ENCODE data around the gene FANCB. TPM values are rescaled to one million over a fixed set of nuclear protein-coding genes. Genes with fewer than 3 reads are reported as not detected.
A peak's percentile ranks its signal among the peaks of the same experiment; 100 is the strongest.

Gene FANCB
- 0.98 and 4.3 TPM in 2 replicates for total RNA-seq (2014; rRNA removed; shearing (Covaris generic); ENCODE audit: low replicate concordance)

DNA sequence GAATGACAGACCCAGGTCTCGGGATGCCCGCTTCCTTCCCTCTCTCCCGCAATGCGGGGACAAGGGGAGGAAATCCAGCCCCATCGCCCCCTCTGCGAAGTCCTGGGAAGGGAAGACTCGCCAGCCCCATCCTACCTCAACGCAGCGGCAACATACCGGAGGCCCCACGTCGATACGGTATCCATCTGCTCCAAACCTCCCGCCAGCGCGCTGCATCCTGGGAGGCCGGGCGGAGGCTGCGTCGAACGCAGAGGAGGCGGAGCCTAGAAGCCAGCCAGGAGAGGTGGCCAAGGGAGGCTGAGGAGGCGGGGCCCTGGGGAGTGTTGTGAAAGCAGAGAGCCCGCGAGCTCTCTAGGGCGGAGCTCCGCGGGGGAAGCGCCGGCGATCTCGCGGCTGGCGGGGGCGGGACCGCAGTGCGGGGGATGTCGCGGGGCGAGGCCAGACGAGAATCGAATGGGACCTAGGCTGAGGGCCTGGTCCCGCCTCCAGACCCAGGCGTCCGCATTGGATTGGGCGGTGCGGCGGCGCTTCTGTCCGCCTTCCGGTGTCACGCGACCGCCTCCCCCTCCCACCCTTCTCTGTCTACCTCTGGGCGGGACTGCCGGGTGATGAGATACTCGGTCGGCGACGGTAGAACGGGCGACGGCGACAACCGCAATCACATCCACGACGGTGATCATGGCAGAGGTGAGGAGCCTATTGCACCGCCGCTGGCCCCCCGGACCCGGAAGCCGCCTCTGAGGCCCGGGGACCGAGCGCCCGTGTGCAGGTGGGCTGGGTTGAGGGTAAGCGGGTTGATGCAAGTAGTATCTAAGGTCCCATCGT, at the start of gene FANCB, which contains the start of gene MOSPD2:
Gene FANCB, minus strand, starts transcription at position 219 of the 825 bp plus-strand sequence. CDS start 7,559 bp downstream, outside the sequence.
Gene MOSPD2, plus strand, starts transcription at position 571 of the 825 bp plus-strand sequence. Its CDS starts 108 bp downstream, at position 679.
- DNase-seq (ENCODE audit: low read depth), result peak; percentile 91
- in situ Hi-C loops (cut with HindIII; ENCODE audit: low pct_unique_long_range_greater_than_20kb, low sequenced_read_pairs), result no loop called here

- in situ Hi-C loops (cut with HindIII; ENCODE audit: low pct_unique_long_range_greater_than_20kb, low sequenced_read_pairs), result no loop called here
- no peak for DNase-seq (ENCODE audit: low read depth)
These were observed 49.6 kb upstream of the FANCB start for GRCh38 chrX:14922437-14922836.

DNA sequence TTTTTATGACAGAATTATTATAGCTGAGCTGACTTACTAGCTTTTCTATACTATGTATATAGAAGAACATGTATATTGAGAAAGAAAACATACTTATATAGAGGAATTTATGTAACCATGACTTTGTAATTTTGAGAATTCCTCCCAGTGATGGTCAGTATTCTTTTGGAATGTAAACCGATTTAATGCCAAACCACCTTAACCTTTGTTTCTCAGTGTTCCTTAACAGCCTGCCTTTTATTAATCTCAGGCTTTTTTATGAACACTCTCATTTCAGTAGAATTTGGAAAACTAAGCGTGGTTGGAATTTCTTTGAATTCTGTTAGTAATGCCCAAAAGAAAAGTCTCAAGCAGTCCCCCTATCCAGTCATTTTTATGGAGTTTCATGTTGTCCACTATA, 47.3 kb upstream of the FANCB start:
- in situ Hi-C loops (cut with HindIII; ENCODE audit: low pct_unique_long_range_greater_than_20kb, low sequenced_read_pairs), result no loop called here
- DNase-seq (ENCODE audit: low read depth), result no peak

GRCh38 chrX:14919407-14919806, 46.5 kb upstream of the FANCB start:
- in situ Hi-C loops (cut with HindIII; ENCODE audit: low pct_unique_long_range_greater_than_20kb, low sequenced_read_pairs), result no loop called here
- DNase-seq (ENCODE audit: low read depth), result no peak

DNA sequence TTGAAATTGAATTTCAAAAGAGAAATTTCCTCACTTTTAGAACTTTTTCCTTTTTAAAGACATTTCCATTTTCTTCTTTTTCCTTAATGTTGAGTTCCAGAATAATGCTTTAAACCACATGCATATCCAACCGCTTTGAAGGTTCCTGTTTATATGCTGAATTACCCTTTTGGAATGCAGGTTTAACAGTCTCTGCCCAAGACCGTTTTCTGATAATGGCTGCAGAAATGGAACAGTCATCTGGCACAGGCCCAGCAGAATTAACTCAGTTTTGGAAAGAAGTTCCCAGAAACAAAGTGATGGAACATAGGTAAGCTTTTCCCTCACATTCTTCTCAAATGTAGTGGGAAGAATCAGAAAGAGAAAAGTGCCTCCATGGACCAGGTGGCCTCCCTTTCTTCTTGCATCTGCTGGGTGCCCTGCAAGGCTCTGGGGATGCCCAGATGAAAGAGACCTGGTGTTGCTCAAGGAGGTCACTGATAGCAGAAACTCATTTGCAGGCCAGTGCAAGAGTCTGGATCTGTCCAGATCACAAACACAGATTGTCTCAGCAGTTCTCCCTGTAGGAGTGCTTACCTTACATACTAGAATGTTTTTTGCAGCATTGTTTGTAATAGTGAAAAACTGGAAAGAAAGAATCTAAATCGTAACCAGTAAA, 43.3 kb upstream of the FANCB start:
- in situ Hi-C loops (cut with HindIII; ENCODE audit: low pct_unique_long_range_greater_than_20kb, low sequenced_read_pairs), result no loop called here
- no peak for DNase-seq (ENCODE audit: low read depth)

GRCh38 chrX:14915596-14915995, 42.7 kb upstream of the FANCB start:
- DNase-seq (ENCODE audit: low read depth), result no peak
- in situ Hi-C loops (cut with HindIII; ENCODE audit: low pct_unique_long_range_greater_than_20kb, low sequenced_read_pairs), result no loop called here

DNA sequence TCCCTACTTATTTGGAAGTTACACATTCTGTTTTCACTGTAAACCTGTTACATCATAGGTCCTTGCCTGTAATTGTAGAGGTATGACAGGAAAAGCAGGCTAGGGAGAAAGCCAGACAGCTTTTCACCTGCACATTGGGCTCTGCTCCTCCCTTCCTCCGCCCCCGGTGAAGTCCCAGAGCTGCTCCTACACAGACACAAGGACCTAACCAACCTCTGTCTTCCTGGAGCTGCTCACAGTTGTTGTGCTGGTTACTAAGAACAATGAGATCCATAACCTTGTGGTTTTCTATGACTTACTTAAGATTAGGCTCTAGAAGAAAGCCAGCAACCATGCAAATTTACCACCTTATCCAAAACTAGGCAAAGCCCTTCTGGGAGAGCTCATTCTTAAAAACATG, 40.4 kb upstream of the FANCB start:
- no peak for DNase-seq (ENCODE audit: low read depth)
- in situ Hi-C loops (cut with HindIII; ENCODE audit: low pct_unique_long_range_greater_than_20kb, low sequenced_read_pairs), result no loop called here

GRCh38 chrX:14903891-14904290, 31.0 kb upstream of the FANCB start:
- in situ Hi-C loops (cut with HindIII; ENCODE audit: low pct_unique_long_range_greater_than_20kb, low sequenced_read_pairs), result no loop called here
- no peak for DNase-seq (ENCODE audit: low read depth)

DNA sequence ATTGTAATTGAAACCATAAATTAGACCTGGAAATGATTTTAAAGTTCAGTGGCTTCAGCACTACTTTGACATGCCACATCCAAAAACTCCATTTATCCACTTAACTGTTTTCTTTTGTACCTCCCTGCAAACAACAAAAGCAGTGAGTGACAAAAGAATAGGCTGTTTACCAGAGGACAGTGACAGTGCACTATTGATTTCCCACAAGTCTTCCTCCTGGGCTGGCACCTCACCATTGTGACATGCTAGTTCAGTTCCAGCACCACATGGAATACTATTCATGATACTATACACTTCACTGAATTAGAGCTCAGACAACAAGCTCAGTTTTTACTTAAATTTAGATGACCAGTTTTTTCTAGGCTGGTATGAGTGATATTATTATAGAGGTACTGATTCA, 29.7 kb upstream of the FANCB start:
- no peak for DNase-seq (ENCODE audit: low read depth)
- in situ Hi-C loops (cut with HindIII; ENCODE audit: low pct_unique_long_range_greater_than_20kb, low sequenced_read_pairs), result no loop called here

- in situ Hi-C loops (cut with HindIII; ENCODE audit: low pct_unique_long_range_greater_than_20kb, low sequenced_read_pairs), result no loop called here
- peak; percentile 22 for DNase-seq (ENCODE audit: low read depth)
These were observed 26.7 kb upstream of the FANCB start for GRCh38 chrX:14899607-14900006.

- in situ Hi-C loops (cut with HindIII; ENCODE audit: low pct_unique_long_range_greater_than_20kb, low sequenced_read_pairs), result no loop called here
- DNase-seq (ENCODE audit: low read depth), result no peak
These were observed 24.2 kb upstream of the FANCB start for GRCh38 chrX:14897042-14897441.

DNA sequence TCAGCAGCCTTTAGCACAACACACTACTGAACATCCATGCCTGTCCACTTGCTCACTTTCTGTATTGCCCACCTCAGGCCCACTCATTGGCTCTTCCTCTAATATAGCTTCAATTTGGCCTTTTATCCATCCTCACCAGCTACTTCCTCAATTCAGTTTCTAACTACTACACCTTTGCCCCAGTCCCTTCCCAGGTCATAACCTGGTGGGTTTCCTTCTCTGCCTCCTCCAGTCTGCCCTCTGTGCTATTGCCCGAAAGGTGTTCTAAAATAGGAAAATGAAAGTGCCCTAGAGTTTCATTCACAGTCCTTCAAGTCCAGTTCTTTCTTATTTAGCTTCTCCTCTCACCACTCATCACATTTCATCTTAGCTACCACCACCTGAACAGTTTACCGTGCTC, 23.4 kb upstream of the FANCB start:
- in situ Hi-C loops (cut with HindIII; ENCODE audit: low pct_unique_long_range_greater_than_20kb, low sequenced_read_pairs), result no loop called here

GRCh38 chrX:14886252-14886651, 13.4 kb upstream of the FANCB start:
- in situ Hi-C loops (cut with HindIII; ENCODE audit: low pct_unique_long_range_greater_than_20kb, low sequenced_read_pairs), result no loop called here
- DNase-seq (ENCODE audit: low read depth), result no peak

More for the DNA sequence above, 23.4 kb upstream of the FANCB start:
- no peak for DNase-seq (ENCODE audit: low read depth)

DNA sequence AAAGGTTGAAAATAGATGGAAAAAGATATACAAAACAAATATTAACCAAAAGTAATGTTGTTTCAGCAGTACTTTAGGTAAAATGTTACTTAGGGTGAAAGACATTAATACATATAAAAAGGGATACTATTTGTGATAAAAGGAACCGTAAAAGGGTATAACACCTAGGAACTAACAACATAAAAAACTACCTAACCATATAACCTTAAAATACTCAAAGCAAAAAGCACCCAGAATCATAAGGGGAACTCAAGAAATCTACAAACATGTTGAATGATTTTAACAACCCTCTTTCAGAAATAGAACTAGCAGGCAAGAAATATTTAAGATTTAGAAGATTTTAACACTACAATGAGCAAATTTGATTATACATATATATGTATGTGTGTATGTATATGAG, 11.8 kb upstream of the FANCB start:
- no peak for DNase-seq (ENCODE audit: low read depth)
- in situ Hi-C loops (cut with HindIII; ENCODE audit: low pct_unique_long_range_greater_than_20kb, low sequenced_read_pairs), result no loop called here

- in situ Hi-C loops (cut with HindIII; ENCODE audit: low pct_unique_long_range_greater_than_20kb, low sequenced_read_pairs), result no loop called here
- DNase-seq (ENCODE audit: low read depth), result no peak
These were observed 11.0 kb upstream of the FANCB start for GRCh38 chrX:14883826-14884225.

DNA sequence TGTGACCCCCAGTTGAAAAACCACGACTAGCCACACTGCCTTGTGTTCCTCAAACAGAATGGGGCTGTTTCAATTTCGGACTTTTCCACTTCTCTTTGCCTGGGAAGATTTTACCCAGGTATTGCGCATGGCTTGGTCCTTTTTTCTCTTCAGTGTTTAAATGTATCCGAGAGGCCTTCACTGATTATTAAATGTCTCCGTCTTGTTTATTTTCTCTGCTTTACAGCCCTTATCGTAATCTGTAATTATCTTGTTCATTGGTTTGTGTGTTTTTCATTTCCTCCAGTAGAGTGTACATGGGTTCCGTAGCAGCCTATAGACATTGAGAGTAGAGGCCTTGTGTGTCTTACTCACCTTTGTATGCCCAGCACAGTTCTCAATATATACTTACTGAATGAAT, 2.8 kb upstream of the FANCB start:
- peak; percentile 12 for DNase-seq (ENCODE audit: low read depth)
- in situ Hi-C loops (cut with HindIII; ENCODE audit: low pct_unique_long_range_greater_than_20kb, low sequenced_read_pairs), result no loop called here

GRCh38 chrX:14873676-14874049, 794 bp upstream of the FANCB start:
- DNase-seq (ENCODE audit: low read depth), result no peak
- in situ Hi-C loops (cut with HindIII; ENCODE audit: low pct_unique_long_range_greater_than_20kb, low sequenced_read_pairs), result no loop called here

GRCh38 chrX:14872355-14872754, 514 bp downstream of the FANCB start:
- in situ Hi-C loops (cut with HindIII; ENCODE audit: low pct_unique_long_range_greater_than_20kb, low sequenced_read_pairs), result no loop called here
- no peak for DNase-seq (ENCODE audit: low read depth)

DNA sequence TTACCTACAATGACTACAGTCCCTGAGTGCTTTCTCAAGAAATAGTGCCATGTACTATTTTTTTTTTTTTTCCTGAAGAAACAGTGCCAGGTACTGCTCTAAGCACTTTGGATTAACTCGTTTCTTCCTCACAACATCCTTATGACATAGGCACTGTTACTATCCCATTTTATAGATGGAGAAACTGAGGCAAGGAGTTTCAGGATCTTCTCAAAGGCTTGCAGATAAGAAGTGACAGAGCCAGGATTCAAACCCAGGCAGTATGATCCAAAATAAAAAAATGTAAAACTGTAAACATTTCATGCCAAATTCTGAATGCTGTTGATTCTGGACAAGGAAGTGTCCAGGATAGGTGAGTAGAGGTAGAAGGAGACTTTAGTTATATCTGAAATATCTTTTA, 1.1 kb downstream of the FANCB start:
- DNase-seq (ENCODE audit: low read depth), result no peak
- in situ Hi-C loops (cut with HindIII; ENCODE audit: low pct_unique_long_range_greater_than_20kb, low sequenced_read_pairs), result no loop called here

GRCh38 chrX:14865201-14865600, 7.7 kb downstream of the FANCB start:
- in situ Hi-C loops (cut with HindIII; ENCODE audit: low pct_unique_long_range_greater_than_20kb, low sequenced_read_pairs), result no loop called here
- no peak for DNase-seq (ENCODE audit: low read depth)

Measured in Caki2 (cell line).